A673 (cell line): ENCODE measurements around the gene ARID5B. TPM values are rescaled to one million over a fixed set of nuclear protein-coding genes. Genes with fewer than 3 reads are reported as not detected.

ENCODE experiments used
- BruUV-seq: library from RNA; stranded (reverse); fragments of 400-500 nt; replicated peaks from 2 replicates; lab custom pipeline; 2021; lab: Mats Ljungman, UMichigan
- CTCF ChIA-PET: fragments of 300-600 bp; sonication (Branson Sonifier 250); formaldehyde crosslinking; loops from one replicate; lab custom pipeline; 2022; ENCODE audit warnings: antibody characterized with exemption; lab: Charles Lee
- POLR2A ChIA-PET: fragments of 300-600 bp; sonication (Branson Sonifier 250); formaldehyde crosslinking; loops from one replicate; lab custom pipeline; 2022; ENCODE audit warnings: antibody characterized with exemption; ENCODE audit not compliant: low non-redundant PET; lab: Charles Lee
- DNase-seq: peaks from one replicate; pipeline ENCODE4 v3.0.0-alpha.2; 2015; ENCODE audit warnings: low spot score
- H3K27ac ChIP-seq: fragments of 200-600 bp; sonication (generic); 2 replicates; pipeline ENCODE4 v1.5.1; 2016; ENCODE audit warnings: mixed run types, low read depth, mild to moderate bottlenecking, mixed read lengths, antibody characterized with exemption, low read length; ENCODE audit not compliant: poor library complexity, severe bottlenecking
- H3K27me3 ChIP-seq: fragments of 200-600 bp; sonication (generic); replicated peaks from 2 replicates; pipeline ENCODE4 v1.6.1; 2017; ENCODE audit warnings: mixed run types, low read depth, mild to moderate bottlenecking, mixed read lengths, antibody characterized with exemption, low read length; ENCODE audit not compliant: insufficient read depth, poor library complexity
- H3K36me3 ChIP-seq: fragments of 200-600 bp; sonication (generic); 2 replicates; pipeline ENCODE4 v1.6.1; 2016; ENCODE audit warnings: mixed run types, mild to moderate bottlenecking, mixed read lengths, antibody characterized with exemption, low read length; ENCODE audit not compliant: insufficient read depth, poor library complexity, severe bottlenecking
- H3K4me1 ChIP-seq: fragments of 200-600 bp; sonication (generic); 2 replicates; pipeline ENCODE4 v1.6.1; 2017; ENCODE audit warnings: mixed run types, mild to moderate bottlenecking, mixed read lengths, antibody characterized with exemption, low read length; ENCODE audit not compliant: insufficient read depth, poor library complexity, severe bottlenecking
- H3K4me3 ChIP-seq: fragments of 200-600 bp; sonication (generic); 2 replicates; pipeline ENCODE4 v1.5.1; 2016; ENCODE audit warnings: low read depth, mixed run types, mild to moderate bottlenecking, mixed read lengths, low read length; ENCODE audit not compliant: poor library complexity, severe bottlenecking
- H3K9me3 ChIP-seq: fragments of 200-600 bp; sonication (generic); 2 replicates; pipeline ENCODE4 v1.6.1; 2016; ENCODE audit warnings: mixed run types, low read depth, mild to moderate bottlenecking, mixed read lengths, antibody characterized with exemption, low read length; ENCODE audit not compliant: poor library complexity, severe bottlenecking
- CTCF ChIP-seq: fragments of 300-800, 200-600 bp; sonication (generic); conservative IDR thresholded peaks from 2 replicates; pipeline ENCODE4 v1.5.1; 2017; ENCODE audit warnings: low read depth, mild to moderate bottlenecking, antibody characterized with exemption, low read length, moderate library complexity, mixed read lengths
- EZH2 ChIP-seq: fragments of 200-600 bp; sonication (generic); IDR thresholded peaks from 2 replicates; pipeline ENCODE4 v1.6.1; 2017; ENCODE audit warnings: borderline replicate concordance, low read depth, mild to moderate bottlenecking, mixed read lengths, antibody characterized with exemption, low read length; ENCODE audit not compliant: poor library complexity, severe bottlenecking
- intact Hi-C: fragments of 100-400 bp; cut with micrococcal nuclease; formaldehyde crosslinking; loops from one replicate; pipeline ENCODE4 v1.10.0; 2022; ENCODE audit not compliant: unreplicated experiment
- total RNA-seq: library from RNA; stranded (reverse); gene quantifications from 2 replicates; pipeline ENCODE4 v1.2.3, GENCODE V29; 2021

ARID5B gene
- total RNA-seq, 1 experiment from 2014 or later, result 29.0 TPM

GRCh38 chr10:62014510-62014909, 113.0 kb downstream of the ARID5B start:
- peaks cover 2% of the 10 kb centered on the region for H3K36me3 ChIP-seq
- TF ChIP-seq CTCF, result no peak
- TF ChIP-seq EZH2, result no peak
- DNase-seq, result no peak
- peaks cover 34% of the 10 kb centered on the region for H3K4me1 ChIP-seq
- CTCF ChIA-PET, result no interaction called here
- H3K9me3 ChIP-seq, result no peaks in the 10 kb centered on the region
- POLR2A ChIA-PET, result no interaction called here
- no peak overlapping the region for H3K27ac ChIP-seq
- intact Hi-C loops, result no loop called here
- no peak overlapping the region for H3K4me3 ChIP-seq
- no peaks in the 10 kb centered on the region for H3K27me3 ChIP-seq
- no TSS peak for BruUV-seq

GRCh38 chr10:62015994-62016393, 114.5 kb downstream of the ARID5B start:
- no TSS peak for BruUV-seq
- H3K4me1 ChIP-seq, result peaks cover 47% of the 10 kb centered on the region
- ChIA-PET CTCF (no interaction called here), POLR2A (no interaction called here)
- H3K9me3 ChIP-seq, result no peaks in the 10 kb centered on the region
- H3K27ac ChIP-seq, result no peak overlapping the region
- no peaks in the 10 kb centered on the region for H3K27me3 ChIP-seq
- DNase-seq, result no peak
- intact Hi-C loops, result no loop called here
- no peak overlapping the region for H3K4me3 ChIP-seq
- TF ChIP-seq CTCF, result no peak
- peaks cover 2% of the 10 kb centered on the region for H3K36me3 ChIP-seq

GRCh38 chr10:62016623-62017490, 115.4 kb downstream of the ARID5B start:
- no peaks in the 10 kb centered on the region for H3K27me3 ChIP-seq
- ChIA-PET POLR2A (no interaction called here), CTCF (no interaction called here)
- H3K4me1 ChIP-seq, result peaks cover 56% of the 10 kb centered on the region
- no TSS peak for BruUV-seq
- H3K27ac ChIP-seq, result no peak overlapping the region
- H3K9me3 ChIP-seq, result no peaks in the 10 kb centered on the region
- DNase-seq, result no peak
- TF ChIP-seq EZH2, result no peak
- TF ChIP-seq CTCF, result no peak
- intact Hi-C loops, result no loop called here
- peaks cover 2% of the 10 kb centered on the region for H3K36me3 ChIP-seq
- no peak overlapping the region for H3K4me3 ChIP-seq
